ENCODE data around the gene GNPDA1.

Gene GNPDA1

DNA sequence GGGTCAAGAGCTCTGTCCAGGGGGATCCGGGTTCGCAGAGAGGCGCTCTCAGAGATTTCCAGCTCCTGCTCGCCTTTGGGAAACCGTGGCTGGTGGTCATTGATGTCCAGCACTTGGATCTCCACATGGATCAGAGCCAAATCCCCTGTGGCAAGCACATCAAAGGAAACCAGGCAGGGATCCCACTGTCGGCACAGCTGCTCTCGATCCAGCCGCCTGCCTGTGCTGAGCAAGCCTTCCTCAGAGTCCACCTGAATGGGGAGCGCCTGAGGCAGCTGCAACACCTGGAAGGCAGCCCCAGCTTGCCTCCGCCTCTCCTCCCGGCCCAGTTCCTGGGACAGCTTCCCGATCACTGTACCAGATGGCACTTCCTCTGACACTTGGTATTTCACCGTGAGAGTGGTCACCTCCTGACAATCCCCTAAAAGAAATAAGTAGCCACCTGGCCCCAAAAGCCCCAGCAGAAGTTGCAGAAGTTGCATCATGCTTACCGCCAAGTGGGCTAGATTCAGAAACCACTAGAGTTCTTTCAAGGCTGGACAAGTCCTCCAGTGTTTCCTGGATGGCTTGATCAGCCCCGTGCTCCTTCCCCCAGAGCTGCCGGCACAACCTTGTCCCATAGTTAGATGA, 55.3 kb downstream of the GNPDA1 start:
- DNase-seq (ENCODE audit: low spot score) = no peak

DNA sequence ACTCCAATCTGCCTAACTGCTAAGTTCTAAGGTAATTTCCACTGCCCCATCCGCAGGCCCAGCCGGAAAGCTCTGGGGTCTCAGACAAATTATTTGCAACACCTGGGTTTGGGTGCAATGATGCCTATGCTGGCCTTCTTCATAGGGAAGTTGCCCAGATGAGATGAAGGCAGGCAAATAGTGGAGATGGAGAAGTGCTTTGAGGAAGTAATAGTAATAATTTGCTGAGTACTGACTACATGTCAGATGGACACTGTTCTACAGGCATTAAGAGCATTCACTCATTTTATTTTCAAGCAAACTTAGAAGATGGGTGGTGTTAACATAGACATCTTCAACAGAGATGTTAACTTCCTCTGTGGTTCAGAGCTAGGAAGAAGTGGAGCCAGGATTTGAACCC, 58.6 kb downstream of the GNPDA1 start:
- DNase-seq (ENCODE audit: low spot score) = no peak

DNA sequence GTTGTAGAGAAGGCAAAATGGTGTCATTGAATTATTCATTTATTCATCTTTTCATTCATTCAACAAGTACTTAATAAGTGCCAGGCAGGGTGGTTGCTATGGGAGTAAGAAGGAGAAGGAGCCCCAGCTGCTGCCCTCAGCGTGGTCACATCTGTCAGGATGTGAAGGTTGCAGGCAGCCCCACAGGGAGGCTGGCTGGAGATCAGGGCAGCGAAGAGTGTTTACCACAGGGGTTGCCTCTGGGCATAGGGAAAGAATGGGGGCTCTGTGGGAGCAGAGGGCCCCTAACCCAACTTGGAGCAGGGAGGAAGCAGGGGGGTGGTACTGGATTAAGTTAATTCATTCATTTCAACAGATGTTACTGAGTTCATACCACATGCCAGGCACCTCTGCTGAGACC, 60.8 kb downstream of the GNPDA1 start:
- DNase-seq (ENCODE audit: low spot score) = no peak

DNA sequence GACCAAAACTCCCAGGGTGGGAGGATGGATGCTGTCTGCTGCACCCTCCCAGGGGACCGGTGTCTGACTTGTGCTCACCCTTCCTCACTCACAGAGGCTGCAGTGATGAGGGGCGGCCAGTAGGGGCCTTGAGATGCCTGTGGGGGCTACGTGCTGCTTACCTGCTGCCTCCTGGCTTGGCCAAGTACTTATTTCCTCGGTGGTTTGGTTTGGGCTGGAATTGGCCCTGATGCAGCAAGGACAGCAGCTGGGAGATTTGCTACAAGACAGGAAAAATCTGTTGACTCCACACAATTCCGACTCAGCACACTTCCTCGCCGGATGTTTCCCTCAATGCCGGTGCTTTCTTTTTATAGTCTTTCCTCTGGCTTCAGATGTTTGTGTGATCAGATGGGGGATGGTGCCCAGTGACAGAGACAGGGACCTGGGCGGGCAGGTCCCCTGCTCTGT, 61.5 kb downstream of the GNPDA1 start:
- peak; percentile 21 for DNase-seq (ENCODE audit: low spot score)

Measured in activated CD4-positive, alpha-beta T cell treated with anti-CD3 and anti-CD28 coated beads, Interleukin-2, Interleukin-4, amounts not matched to agents 100 ng/mL and 50 ng/mL, durations not matched to agents 16 hours and 8 hours (primary cell).